ENCODE measurements around the gene ZBTB21. TPM values are rescaled to one million over a fixed set of nuclear protein-coding genes. Genes with fewer than 3 reads are reported as not detected.

ZBTB21 gene
- total RNA-seq, 1 experiment from 2014 or later: 6.2 TPM

GRCh38 chr21:42027085-42027821 lies 17.1 kb upstream of the ZBTB21 start:
- no peak for DNase-seq (ENCODE audit: low read depth, low spot score)
- in situ Hi-C loops (cut with HindIII; ENCODE audit: low pct_unique_long_range_greater_than_20kb, low sequenced_read_pairs): no loop called here

DNA sequence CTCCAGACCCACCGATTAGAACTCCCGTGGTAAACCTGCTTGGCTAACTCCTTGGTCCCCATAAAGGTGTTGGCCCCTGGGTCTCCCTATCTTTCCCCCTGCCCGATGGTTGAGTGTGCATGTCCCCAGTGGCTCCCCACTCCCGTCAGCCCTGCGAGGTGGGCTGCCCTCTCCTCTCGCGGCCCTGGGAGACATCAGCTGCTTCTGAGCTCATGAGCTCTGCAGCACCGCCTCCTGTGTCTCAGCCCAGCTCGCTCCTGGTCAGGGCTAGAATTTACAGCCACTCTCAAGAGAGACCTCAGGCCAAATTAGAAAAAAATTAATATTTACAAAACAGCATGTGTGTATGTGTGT lies 15.9 kb upstream of the ZBTB21 start:
- DNase-seq (ENCODE audit: low read depth, low spot score): no peak
- in situ Hi-C loops (cut with HindIII; ENCODE audit: low pct_unique_long_range_greater_than_20kb, low sequenced_read_pairs): no loop called here

- in situ Hi-C loops (cut with HindIII; ENCODE audit: low pct_unique_long_range_greater_than_20kb, low sequenced_read_pairs): no loop called here
- no peak for DNase-seq (ENCODE audit: low read depth, low spot score)
Observed at GRCh38 chr21:42025376-42026081, 15.4 kb upstream of the ZBTB21 start.

DNA sequence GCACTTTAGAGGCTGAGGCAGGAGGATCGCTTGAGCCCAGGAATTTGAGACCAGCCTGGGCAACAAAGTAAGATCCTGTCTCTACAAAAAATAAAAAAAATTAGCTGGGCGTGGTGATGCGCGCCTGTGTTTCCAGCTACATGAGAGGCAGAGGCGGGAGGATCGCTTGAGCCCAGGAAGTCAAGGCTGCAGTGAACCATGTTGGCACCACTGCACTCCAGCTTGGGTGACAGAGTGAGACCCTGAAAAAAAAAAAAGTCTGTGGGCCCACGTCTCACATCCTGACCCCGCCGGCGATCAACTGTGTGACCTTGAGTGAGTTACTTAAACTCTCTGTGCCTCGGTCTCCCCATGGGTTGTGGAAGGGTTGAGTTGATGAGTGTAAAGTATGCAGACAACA lies 12.7 kb upstream of the ZBTB21 start:
- DNase-seq (ENCODE audit: low read depth, low spot score): no peak
- in situ Hi-C loops (cut with HindIII; ENCODE audit: low pct_unique_long_range_greater_than_20kb, low sequenced_read_pairs): no loop called here

DNA sequence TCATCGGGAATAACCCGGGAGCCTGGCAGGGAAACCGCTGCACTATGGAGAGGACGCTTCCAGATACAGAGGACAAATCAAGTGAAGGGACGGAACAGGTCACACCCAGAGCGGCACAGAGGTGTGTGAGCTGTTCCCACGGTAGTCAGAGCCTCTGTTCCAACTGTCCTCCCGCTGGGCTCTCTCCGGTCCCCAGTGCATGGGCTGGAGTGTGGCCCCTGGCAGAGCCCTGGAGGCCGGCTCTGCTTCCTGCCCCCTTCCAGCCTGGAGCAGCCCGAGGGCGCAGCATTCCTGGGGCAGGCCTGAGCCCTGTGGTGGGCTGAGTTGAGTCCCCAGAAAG lies 11.9 kb upstream of the ZBTB21 start:
- no peak for DNase-seq (ENCODE audit: low read depth, low spot score)
- in situ Hi-C loops (cut with HindIII; ENCODE audit: low pct_unique_long_range_greater_than_20kb, low sequenced_read_pairs): no loop called here

DNA sequence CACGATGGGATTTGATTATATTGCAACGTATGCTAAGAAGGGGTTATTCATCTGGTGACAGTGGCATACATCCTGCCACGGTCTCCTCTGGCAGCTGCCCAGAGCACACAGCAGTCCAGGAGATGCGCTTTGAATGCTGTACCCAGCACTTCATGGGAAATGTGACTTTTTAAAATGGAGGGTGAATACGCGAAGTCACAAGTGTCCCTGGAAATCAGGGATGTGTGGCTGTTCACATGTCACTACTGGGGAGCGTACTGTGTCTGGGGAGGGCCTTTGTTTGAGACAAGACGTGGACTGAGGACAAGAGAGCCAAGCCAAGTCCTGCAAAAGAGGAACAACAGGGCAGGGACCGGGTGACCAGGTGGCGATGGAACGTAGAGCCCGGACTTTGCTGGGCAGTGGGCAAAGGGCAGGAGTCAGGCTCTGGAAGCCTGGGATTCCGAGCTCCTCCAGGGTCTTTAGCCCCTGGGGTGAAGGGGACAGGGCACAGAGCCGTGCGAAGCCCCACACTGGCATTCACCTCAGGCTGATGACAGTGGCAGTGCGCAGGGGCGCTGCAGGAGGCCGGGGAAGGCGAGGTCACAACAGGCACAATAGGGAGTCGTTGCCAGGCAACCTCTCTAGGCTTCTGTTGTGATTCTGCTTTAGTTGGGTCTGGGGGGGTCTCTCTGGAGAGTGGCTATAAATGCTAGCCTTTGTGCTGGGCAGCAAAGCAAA lies 11.4 kb upstream of the ZBTB21 start:
- in situ Hi-C loops (cut with HindIII; ENCODE audit: low pct_unique_long_range_greater_than_20kb, low sequenced_read_pairs): no loop called here
- no peak for DNase-seq (ENCODE audit: low read depth, low spot score)

- no peak for DNase-seq (ENCODE audit: low read depth, low spot score)
- in situ Hi-C loops (cut with HindIII; ENCODE audit: low pct_unique_long_range_greater_than_20kb, low sequenced_read_pairs): no loop called here
Observed at GRCh38 chr21:42019706-42020105, 9.5 kb upstream of the ZBTB21 start.

DNA sequence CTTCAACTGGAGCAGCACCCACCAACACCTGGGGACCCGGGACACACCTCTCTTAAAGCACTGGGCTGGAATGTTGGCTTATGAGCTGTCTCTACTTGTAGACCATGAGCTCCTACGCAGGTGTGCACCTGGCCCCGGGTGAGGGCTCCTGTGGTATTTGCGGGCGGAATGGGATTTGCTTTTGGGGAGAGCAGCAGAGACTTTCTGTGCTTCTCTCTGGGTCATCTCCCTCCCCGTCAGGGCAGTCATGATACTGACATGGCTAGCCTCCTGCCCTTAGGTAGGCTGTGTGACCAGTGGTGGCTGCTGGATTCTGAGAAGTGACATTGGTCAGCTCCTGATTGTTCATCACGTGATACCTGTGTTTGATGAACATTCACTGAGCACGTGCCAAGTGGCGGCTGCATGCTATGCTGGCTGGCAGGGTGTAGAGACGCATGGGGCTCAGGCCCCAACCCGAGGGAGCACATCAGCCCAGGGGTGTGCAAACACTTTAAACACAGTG lies 9.0 kb upstream of the ZBTB21 start:
- DNase-seq (ENCODE audit: low read depth, low spot score): no peak
- in situ Hi-C loops (cut with HindIII; ENCODE audit: low pct_unique_long_range_greater_than_20kb, low sequenced_read_pairs): no loop called here

DNA sequence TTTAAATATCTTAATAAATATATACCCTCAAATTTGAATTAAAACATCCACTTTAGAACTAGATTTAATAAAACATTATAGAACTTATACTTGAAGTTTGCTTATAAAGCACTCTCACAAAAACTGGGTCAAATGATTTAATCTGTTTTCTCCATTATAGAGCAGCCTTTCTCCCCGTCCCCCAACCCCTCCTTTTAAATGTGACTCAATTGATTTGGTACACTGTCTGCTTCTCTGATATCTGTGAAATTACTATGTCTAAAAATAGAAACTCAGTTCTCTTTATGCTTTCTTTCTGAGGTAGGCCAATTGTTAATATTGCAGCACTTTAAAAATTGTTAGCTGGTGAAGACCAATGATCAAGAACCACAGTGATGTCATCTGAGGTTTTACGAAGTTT lies 6.9 kb upstream of the ZBTB21 start:
- in situ Hi-C loops (cut with HindIII; ENCODE audit: low pct_unique_long_range_greater_than_20kb, low sequenced_read_pairs): no loop called here

GRCh38 chr21:42016364-42016985 lies 6.3 kb upstream of the ZBTB21 start:
- no peak for DNase-seq (ENCODE audit: low read depth, low spot score)
- in situ Hi-C loops (cut with HindIII; ENCODE audit: low pct_unique_long_range_greater_than_20kb, low sequenced_read_pairs): no loop called here

More for the DNA sequence above, 6.9 kb upstream of the ZBTB21 start:
- DNase-seq (ENCODE audit: low read depth, low spot score): no peak

- in situ Hi-C loops (cut with HindIII; ENCODE audit: low pct_unique_long_range_greater_than_20kb, low sequenced_read_pairs): no loop called here
Observed at GRCh38 chr21:42013931-42014330, 3.8 kb upstream of the ZBTB21 start.

GRCh38 chr21:42013376-42013775 lies 3.2 kb upstream of the ZBTB21 start:
- in situ Hi-C loops (cut with HindIII; ENCODE audit: low pct_unique_long_range_greater_than_20kb, low sequenced_read_pairs): no loop called here
- no peak for DNase-seq (ENCODE audit: low read depth, low spot score)

More at GRCh38 chr21:42013931-42014330, 3.8 kb upstream of the ZBTB21 start:
- no peak for DNase-seq (ENCODE audit: low read depth, low spot score)

DNA sequence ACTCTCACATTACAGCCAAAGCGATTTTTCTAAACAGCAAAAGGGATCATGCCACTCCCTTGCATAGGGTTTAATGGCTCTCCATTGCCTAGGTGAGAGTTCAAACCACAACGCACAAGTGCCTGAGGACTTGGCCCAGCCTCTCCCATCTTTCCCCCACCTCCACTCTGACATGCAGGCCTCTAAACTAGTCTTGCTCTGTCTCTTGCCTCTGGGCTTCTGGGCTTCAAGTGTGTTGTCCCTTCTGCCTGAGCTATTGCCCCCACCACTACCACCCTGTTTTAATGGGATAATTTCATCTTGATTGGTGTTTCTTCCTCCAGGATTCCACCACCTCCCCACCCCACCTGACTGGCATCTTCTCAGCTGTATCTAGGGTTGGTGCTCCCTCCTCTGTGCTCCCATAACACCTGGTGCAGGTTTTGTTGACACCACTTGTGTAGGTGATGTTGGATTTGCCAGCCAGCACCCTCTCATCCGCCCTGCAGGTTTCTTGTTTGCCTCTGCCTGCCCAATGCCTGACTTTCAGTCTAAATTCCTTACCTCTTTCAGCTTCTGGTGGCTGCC lies 2.7 kb upstream of the ZBTB21 start:
- in situ Hi-C loops (cut with HindIII; ENCODE audit: low pct_unique_long_range_greater_than_20kb, low sequenced_read_pairs): no loop called here
- no peak for DNase-seq (ENCODE audit: low read depth, low spot score)

GRCh38 chr21:42012344-42012743 lies 2.2 kb upstream of the ZBTB21 start:
- DNase-seq (ENCODE audit: low read depth, low spot score): no peak
- in situ Hi-C loops (cut with HindIII; ENCODE audit: low pct_unique_long_range_greater_than_20kb, low sequenced_read_pairs): no loop called here

DNA sequence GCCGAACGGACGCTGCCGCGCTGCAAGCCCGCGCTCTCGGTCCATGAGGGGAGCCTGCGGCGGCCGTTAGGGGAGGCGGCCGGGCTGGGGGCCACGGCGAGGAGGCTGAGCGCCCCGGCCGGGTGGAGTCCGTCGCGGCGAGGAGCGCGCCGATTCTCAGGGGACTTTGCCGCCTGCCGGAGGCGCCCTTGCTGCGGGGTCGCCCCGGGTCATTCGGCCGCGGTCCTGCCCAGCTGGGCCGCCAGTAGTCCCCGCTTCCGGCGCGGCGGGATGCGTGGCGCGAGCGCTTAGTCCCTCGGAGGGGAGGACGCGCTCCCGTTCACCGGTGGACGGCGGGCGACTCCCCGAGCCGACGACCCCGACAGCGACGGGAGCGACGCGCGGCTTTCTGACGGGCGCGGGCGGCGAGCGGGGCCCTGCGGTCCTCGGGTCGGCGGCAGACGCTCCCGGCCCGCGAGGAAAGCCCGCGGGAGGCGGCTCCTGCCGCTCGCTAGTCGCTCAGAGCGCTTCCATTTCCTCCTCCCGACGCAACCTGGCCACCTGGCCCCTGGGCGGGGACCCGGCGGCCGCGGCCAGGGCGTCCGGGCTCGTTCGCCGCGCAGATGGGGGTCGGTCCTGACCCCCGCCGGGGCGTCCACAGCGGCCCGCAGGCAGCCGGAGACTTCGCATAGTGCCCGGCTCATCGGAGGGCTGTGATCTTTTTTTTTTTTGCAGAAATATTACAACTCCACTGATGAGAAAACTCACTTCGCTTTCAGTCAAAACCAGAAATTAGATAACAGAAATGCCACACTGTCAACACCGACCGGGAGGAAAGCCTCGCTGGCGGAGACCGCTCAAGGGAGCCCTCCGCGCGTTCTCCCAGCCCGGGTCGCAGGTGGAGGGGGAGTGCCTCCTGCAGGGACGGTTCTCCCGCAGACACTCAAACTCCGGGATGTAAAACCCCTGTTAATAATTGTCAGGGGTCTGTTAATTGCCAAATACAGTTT lies 641 bp upstream of the ZBTB21 start:
- in situ Hi-C loops (cut with HindIII; ENCODE audit: low pct_unique_long_range_greater_than_20kb, low sequenced_read_pairs): no loop called here
- DNase-seq (ENCODE audit: low read depth, low spot score): peak; percentile 2

GRCh38 chr21:42009018-42009830 lies 936 bp downstream of the ZBTB21 start:
- in situ Hi-C loops (cut with HindIII; ENCODE audit: low pct_unique_long_range_greater_than_20kb, low sequenced_read_pairs): no loop called here
- peak; percentile 42 for DNase-seq (ENCODE audit: low read depth, low spot score)
